ENCODE results near the gene WFDC1.
"Not testable (repeated sequence)": the region's sequence is repeated elsewhere in the genome, so short reads cannot be mapped to it uniquely, and the experiment has no call there.

The WFDC1 gene

DNA sequence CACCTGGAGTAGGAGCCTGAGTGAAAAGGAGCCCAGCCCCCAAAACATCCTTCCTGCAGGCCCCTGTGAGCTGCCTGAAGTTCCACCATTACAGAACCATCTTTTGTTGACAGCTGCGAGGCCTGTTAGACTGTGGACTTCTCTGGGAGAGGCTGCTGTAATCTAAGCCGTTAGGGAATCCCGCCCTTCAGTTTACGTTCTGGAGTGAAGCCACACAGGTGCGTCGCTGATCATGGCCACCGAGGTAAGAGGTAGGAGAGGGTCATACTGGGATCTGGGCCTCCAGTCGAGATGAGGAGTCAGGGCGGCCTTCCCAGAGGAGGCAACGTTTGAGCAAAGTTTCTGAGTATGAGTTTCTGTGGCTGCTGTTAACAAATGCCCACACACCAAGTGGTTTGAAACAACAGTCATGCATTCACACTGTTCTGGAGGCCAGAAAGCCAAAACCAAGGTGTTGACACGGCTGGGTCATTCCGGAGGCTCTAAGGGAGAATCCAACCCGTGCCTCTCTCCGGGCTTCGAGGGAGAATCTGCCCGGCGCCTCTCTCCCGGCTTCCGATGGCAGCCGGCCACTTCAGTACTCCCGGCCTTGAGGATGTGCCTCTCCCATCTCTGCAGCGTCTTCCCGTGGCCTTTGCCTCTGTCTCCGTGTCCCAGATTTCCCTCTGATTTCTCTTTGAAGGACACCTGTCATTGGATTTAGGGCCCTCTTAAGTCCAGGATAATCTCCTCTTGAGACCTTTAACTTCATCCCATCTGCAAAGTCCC lies 47.0 kb downstream of the WFDC1 start:
- no peaks in the 10 kb centered on the region for H3K36me3 ChIP-seq (ENCODE audit: control insufficient read depth, insufficient read depth, low read length)
- H3K4me1 ChIP-seq (ENCODE audit: control insufficient read depth, insufficient read depth, low read length): no peaks in the 10 kb centered on the region
- H3K27me3 ChIP-seq (ENCODE audit: control insufficient read depth, insufficient read depth, low read length): no peaks in the 10 kb centered on the region
- H3K9me3 ChIP-seq (ENCODE audit: control insufficient read depth, insufficient read depth, low read depth, low read length): peaks cover 3% of the 10 kb centered on the region; the same call in 1 of the 2 replicates
- H3K4me3 ChIP-seq (ENCODE audit: low read depth, low read length): no peak overlapping the region
- no peak overlapping the region for H3K27ac ChIP-seq (ENCODE audit: low read depth, low read length)
- no peak overlapping the region for H3K9ac ChIP-seq (ENCODE audit: low read length)

DNA sequence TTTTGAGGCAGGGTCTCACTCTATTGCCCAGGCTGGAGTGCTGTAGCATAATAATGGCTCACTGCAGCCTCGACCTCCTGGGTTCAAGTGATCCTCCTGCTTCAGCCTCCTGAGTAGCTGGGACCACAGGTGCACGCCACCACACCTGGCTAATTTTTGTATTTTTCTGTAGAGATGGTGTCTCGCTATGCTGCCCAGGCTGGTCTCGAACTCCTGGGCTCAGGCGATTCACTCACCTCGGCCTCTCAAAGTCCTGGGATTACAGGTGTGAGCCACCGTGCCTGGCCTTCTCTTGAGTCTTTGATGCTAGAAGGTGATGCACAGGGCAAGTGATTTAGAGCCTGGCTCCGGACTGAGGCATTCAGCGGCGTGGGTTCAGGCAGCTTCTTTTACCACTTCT lies 49.1 kb downstream of the WFDC1 start:
- H3K9me3 ChIP-seq (ENCODE audit: control insufficient read depth, insufficient read depth, low read depth, low read length); H3K36me3 ChIP-seq (ENCODE audit: control insufficient read depth, insufficient read depth, low read length); H3K27ac ChIP-seq (ENCODE audit: low read depth, low read length); H3K9ac ChIP-seq (ENCODE audit: low read length); H3K4me3 ChIP-seq (ENCODE audit: low read depth, low read length); H3K27me3 ChIP-seq (ENCODE audit: control insufficient read depth, insufficient read depth, low read length); H3K4me1 ChIP-seq (ENCODE audit: control insufficient read depth, insufficient read depth, low read length): not testable (repeated sequence)

- H3K4me1 ChIP-seq (ENCODE audit: control insufficient read depth, insufficient read depth, low read length): no peaks in the 10 kb centered on the region
- H3K27ac ChIP-seq (ENCODE audit: low read depth, low read length): no peak overlapping the region
- no peaks in the 10 kb centered on the region for H3K27me3 ChIP-seq (ENCODE audit: control insufficient read depth, insufficient read depth, low read length)
- H3K9me3 ChIP-seq (ENCODE audit: control insufficient read depth, insufficient read depth, low read depth, low read length): no peaks in the 10 kb centered on the region
- H3K9ac ChIP-seq (ENCODE audit: low read length): no peak overlapping the region
- H3K4me3 ChIP-seq (ENCODE audit: low read depth, low read length): no peak overlapping the region
- H3K36me3 ChIP-seq (ENCODE audit: control insufficient read depth, insufficient read depth, low read length): no peaks in the 10 kb centered on the region
Measured at GRCh38 chr16:84344781-84345180, 50.1 kb downstream of the WFDC1 start.

GRCh38 chr16:84347161-84347560 lies 52.5 kb downstream of the WFDC1 start:
- Histone ChIP-seq H3K9me3 (ENCODE audit: control insufficient read depth, insufficient read depth, low read depth, low read length) (no peaks in the 10 kb centered on the region), H3K36me3 (ENCODE audit: control insufficient read depth, insufficient read depth, low read length) (no peaks in the 10 kb centered on the region), H3K4me3 (ENCODE audit: low read depth, low read length) (no peak overlapping the region), H3K27ac (ENCODE audit: low read depth, low read length) (no peak overlapping the region), H3K9ac (ENCODE audit: low read length) (no peak overlapping the region), H3K4me1 (ENCODE audit: control insufficient read depth, insufficient read depth, low read length) (no peaks in the 10 kb centered on the region), H3K27me3 (ENCODE audit: control insufficient read depth, insufficient read depth, low read length) (no peaks in the 10 kb centered on the region)

- Histone ChIP-seq H3K4me3 (ENCODE audit: low read depth, low read length) (no peak overlapping the region), H3K4me1 (ENCODE audit: control insufficient read depth, insufficient read depth, low read length) (no peaks in the 10 kb centered on the region), H3K27me3 (ENCODE audit: control insufficient read depth, insufficient read depth, low read length) (no peaks in the 10 kb centered on the region), H3K27ac (ENCODE audit: low read depth, low read length) (no peak overlapping the region), H3K9me3 (ENCODE audit: control insufficient read depth, insufficient read depth, low read depth, low read length) (no peaks in the 10 kb centered on the region), H3K9ac (ENCODE audit: low read length) (no peak overlapping the region), H3K36me3 (ENCODE audit: control insufficient read depth, insufficient read depth, low read length) (no peaks in the 10 kb centered on the region)
Measured at GRCh38 chr16:84348386-84348888, 53.8 kb downstream of the WFDC1 start.

- Histone ChIP-seq H3K36me3 (ENCODE audit: control insufficient read depth, insufficient read depth, low read length) (no peaks in the 10 kb centered on the region), H3K4me3 (ENCODE audit: low read depth, low read length) (no peak overlapping the region), H3K27ac (ENCODE audit: low read depth, low read length) (no peak overlapping the region), H3K9ac (ENCODE audit: low read length) (no peak overlapping the region), H3K27me3 (ENCODE audit: control insufficient read depth, insufficient read depth, low read length) (no peaks in the 10 kb centered on the region), H3K4me1 (ENCODE audit: control insufficient read depth, insufficient read depth, low read length) (no peaks in the 10 kb centered on the region), H3K9me3 (ENCODE audit: control insufficient read depth, insufficient read depth, low read depth, low read length) (no peaks in the 10 kb centered on the region)
Measured at GRCh38 chr16:84349862-84350684, 55.4 kb downstream of the WFDC1 start.

GRCh38 chr16:84350685-84351400 lies 56.2 kb downstream of the WFDC1 start:
- Histone ChIP-seq H3K36me3 (ENCODE audit: control insufficient read depth, insufficient read depth, low read length) (no peaks in the 10 kb centered on the region), H3K4me3 (ENCODE audit: low read depth, low read length) (no peak overlapping the region), H3K27ac (ENCODE audit: low read depth, low read length) (no peak overlapping the region), H3K4me1 (ENCODE audit: control insufficient read depth, insufficient read depth, low read length) (no peaks in the 10 kb centered on the region), H3K9ac (ENCODE audit: low read length) (no peak overlapping the region), H3K27me3 (ENCODE audit: control insufficient read depth, insufficient read depth, low read length) (no peaks in the 10 kb centered on the region), H3K9me3 (ENCODE audit: control insufficient read depth, insufficient read depth, low read depth, low read length) (no peaks in the 10 kb centered on the region)

- H3K27ac ChIP-seq (ENCODE audit: low read depth, low read length): no peak overlapping the region
- no peaks in the 10 kb centered on the region for H3K36me3 ChIP-seq (ENCODE audit: control insufficient read depth, insufficient read depth, low read length)
- H3K4me3 ChIP-seq (ENCODE audit: low read depth, low read length): no peak overlapping the region
- H3K27me3 ChIP-seq (ENCODE audit: control insufficient read depth, insufficient read depth, low read length): no peaks in the 10 kb centered on the region
- H3K4me1 ChIP-seq (ENCODE audit: control insufficient read depth, insufficient read depth, low read length): no peaks in the 10 kb centered on the region
- no peak overlapping the region for H3K9ac ChIP-seq (ENCODE audit: low read length)
- no peaks in the 10 kb centered on the region for H3K9me3 ChIP-seq (ENCODE audit: control insufficient read depth, insufficient read depth, low read depth, low read length)
Measured at GRCh38 chr16:84351630-84352029, 57.0 kb downstream of the WFDC1 start.

- Histone ChIP-seq H3K27ac (ENCODE audit: low read depth, low read length) (no peak overlapping the region), H3K27me3 (ENCODE audit: control insufficient read depth, insufficient read depth, low read length) (no peaks in the 10 kb centered on the region), H3K9me3 (ENCODE audit: control insufficient read depth, insufficient read depth, low read depth, low read length) (no peaks in the 10 kb centered on the region), H3K36me3 (ENCODE audit: control insufficient read depth, insufficient read depth, low read length) (no peaks in the 10 kb centered on the region), H3K9ac (ENCODE audit: low read length) (no peak overlapping the region), H3K4me3 (ENCODE audit: low read depth, low read length) (no peak overlapping the region), H3K4me1 (ENCODE audit: control insufficient read depth, insufficient read depth, low read length) (no peaks in the 10 kb centered on the region)
Measured at GRCh38 chr16:84354306-84354705, 59.6 kb downstream of the WFDC1 start.

DNA sequence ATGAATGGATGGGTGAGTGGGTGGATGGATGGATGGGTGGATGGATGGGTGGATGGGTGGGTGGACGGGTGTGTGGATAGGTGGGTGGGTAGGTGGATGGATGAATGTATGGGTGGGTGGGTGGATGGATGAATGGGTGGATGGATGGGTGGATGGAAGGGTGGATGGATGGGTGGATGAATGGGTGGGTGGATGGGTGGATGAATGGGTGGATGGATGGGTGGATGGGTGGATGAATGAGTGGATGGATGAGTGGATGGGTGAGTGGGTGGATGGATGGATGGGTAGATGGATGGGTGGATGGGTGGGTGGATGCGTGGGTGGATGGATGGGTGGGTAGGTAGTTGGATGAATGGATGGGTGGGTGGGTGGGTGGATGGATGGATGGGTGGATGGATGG lies 60.5 kb downstream of the WFDC1 start:
- Histone ChIP-seq H3K27me3 (ENCODE audit: control insufficient read depth, insufficient read depth, low read length) (no peaks in the 10 kb centered on the region), H3K36me3 (ENCODE audit: control insufficient read depth, insufficient read depth, low read length) (no peaks in the 10 kb centered on the region), H3K9ac (ENCODE audit: low read length) (no peak overlapping the region), H3K4me1 (ENCODE audit: control insufficient read depth, insufficient read depth, low read length) (peaks cover 3% of the 10 kb centered on the region; the same call in 1 of the 2 replicates), H3K4me3 (ENCODE audit: low read depth, low read length) (no peak overlapping the region), H3K9me3 (ENCODE audit: control insufficient read depth, insufficient read depth, low read depth, low read length) (no peaks in the 10 kb centered on the region), H3K27ac (ENCODE audit: low read depth, low read length) (no peak overlapping the region)

DNA sequence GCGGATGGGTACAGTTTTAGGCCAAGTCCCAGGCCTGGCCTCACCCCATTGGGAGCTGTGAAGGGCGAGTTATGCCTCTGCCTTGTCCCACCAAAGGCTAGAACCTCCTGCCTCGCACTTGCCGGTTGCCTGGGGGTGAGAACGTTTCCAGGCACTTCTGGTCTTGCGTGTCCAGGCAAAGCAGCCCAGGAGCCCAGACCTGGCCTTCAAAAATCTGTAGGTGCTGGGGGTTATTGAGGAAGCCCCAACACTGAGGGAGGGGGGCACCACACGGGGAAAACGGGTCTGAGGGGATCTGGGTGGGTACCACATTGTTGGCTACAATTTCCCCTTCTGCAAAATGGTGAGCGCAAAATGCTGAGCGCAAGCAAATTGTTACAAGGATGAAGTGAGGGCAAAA lies 61.5 kb downstream of the WFDC1 start:
- H3K4me3 ChIP-seq (ENCODE audit: low read depth, low read length): no peak overlapping the region
- no peaks in the 10 kb centered on the region for H3K36me3 ChIP-seq (ENCODE audit: control insufficient read depth, insufficient read depth, low read length)
- H3K4me1 ChIP-seq (ENCODE audit: control insufficient read depth, insufficient read depth, low read length): peaks cover 3% of the 10 kb centered on the region; the same call in 1 of the 2 replicates
- no peaks in the 10 kb centered on the region for H3K9me3 ChIP-seq (ENCODE audit: control insufficient read depth, insufficient read depth, low read depth, low read length)
- no peaks in the 10 kb centered on the region for H3K27me3 ChIP-seq (ENCODE audit: control insufficient read depth, insufficient read depth, low read length)
- no peak overlapping the region for H3K27ac ChIP-seq (ENCODE audit: low read depth, low read length)
- H3K9ac ChIP-seq (ENCODE audit: low read length): no peak overlapping the region
